Fibroblast of lung (primary cell): ENCODE results near the gene TTC17. TPM values are rescaled to one million over a fixed set of nuclear protein-coding genes. Genes with fewer than 3 reads are reported as not detected.

Source experiments
- DNase-seq, 2 donors: peaks; one replicate each; pipeline versions ENCODE4 v3.0.0 to v3.0.0-alpha.2; 2010; ENCODE audit warnings: low read depth in 2 of 2
- H2AFZ ChIP-seq: 2 replicates; pipeline ENCODE4 v1.5.1; 2012; ENCODE audit warnings: low read length, control low read depth, inconsistent platforms
- H3K27ac ChIP-seq: 2 replicates; pipeline ENCODE4 v1.5.1; 2011; ENCODE audit warnings: low read length, control low read depth; ENCODE audit not compliant: insufficient read depth
- H3K27me3 ChIP-seq: 2 replicates; pipeline ENCODE4 v1.5.1; 2011; ENCODE audit warnings: mild to moderate bottlenecking, low read length; ENCODE audit not compliant: control insufficient read depth, insufficient read depth
- H3K36me3 ChIP-seq: 2 replicates; pipeline ENCODE4 v1.5.1; 2011; ENCODE audit warnings: low read length; ENCODE audit not compliant: control insufficient read depth, insufficient read depth
- H3K4me1 ChIP-seq: 2 replicates; pipeline ENCODE4 v1.5.1; 2011; ENCODE audit warnings: low read length; ENCODE audit not compliant: control insufficient read depth, insufficient read depth; ENCODE audit errors: extremely low read depth
- H3K4me2 ChIP-seq: 2 replicates; pipeline ENCODE4 v1.5.1; 2011; ENCODE audit warnings: low read length, control low read depth; ENCODE audit not compliant: insufficient read depth; ENCODE audit errors: extremely low read depth
- H3K4me3 ChIP-seq, 4 experiments: fragments of 200-600 bp in 1 of 4; sonication (generic) in 1 of 4; replicated peaks in 1 of 4; 2 replicates each; pipeline ENCODE4 v1.5.1; 2011 to 2016; ENCODE audit warnings: low read length in 4 of 4, low read depth in 3 of 4, mild to moderate bottlenecking in 3 of 4, control low read depth in 2 of 4, inconsistent platforms in 1 of 4, mixed read lengths in 1 of 4; ENCODE audit not compliant: insufficient read depth in 1 of 4; ENCODE audit errors: control extremely low read depth in 1 of 4
- H3K79me2 ChIP-seq: 2 replicates; pipeline ENCODE4 v1.5.1; 2012; ENCODE audit warnings: mild to moderate bottlenecking, low read length, inconsistent platforms; ENCODE audit not compliant: control insufficient read depth, insufficient read depth
- H3K9ac ChIP-seq: 2 replicates; pipeline ENCODE4 v1.5.1; 2011; ENCODE audit warnings: mild to moderate bottlenecking, low read length, control low read depth; ENCODE audit not compliant: insufficient read depth
- H3K9me3 ChIP-seq: 2 replicates; pipeline ENCODE4 v1.5.1; 2012; ENCODE audit warnings: low read depth, low read length; ENCODE audit not compliant: control insufficient read depth, insufficient read depth
- H4K20me1 ChIP-seq: 2 replicates; pipeline ENCODE4 v1.5.1; 2011; ENCODE audit warnings: low read length; ENCODE audit not compliant: control insufficient read depth, insufficient read depth; ENCODE audit errors: extremely low read depth
- CTCF ChIP-seq, 2 donors: IDR thresholded peaks in 1 of 2; conservative IDR thresholded peaks in 1 of 2; 1 replicate in 1 of 2; 2 replicates in 1 of 2; pipeline ENCODE4 v1.5.1; 2011 to 2012; ENCODE audit warnings: low read length in 2 of 2, control low read depth in 1 of 2, inconsistent platforms in 1 of 2, low read depth in 1 of 2, mild to moderate bottlenecking in 1 of 2
- EZH2 ChIP-seq: IDR thresholded peaks from 2 replicates; pipeline ENCODE4 v1.5.1; 2012; ENCODE audit warnings: low read length, control low read depth, mild to moderate bottlenecking; ENCODE audit errors: missing control alignments
- polyA plus RNA-seq, 2 donors: library from polyadenylated mRNA; depleted of rRNA in 1 of 2; stranded (reverse) in 1 of 2; unstranded in 1 of 2; fragments of >200 nt; gene quantifications; 2 replicates each; pipeline ENCODE4 v1.2.1, GENCODE V29; 2011 to 2012; ENCODE audit warnings: missing spikeins in 1 of 2
- total RNA-seq: library from RNA; depleted of rRNA; stranded (reverse); fragments of >200 nt; gene quantifications from 2 replicates; pipeline ENCODE4 v1.2.1, GENCODE V29; 2014

The TTC17 gene
- total and polyA plus RNA-seq, 2 donors (not counting 1 experiment from before 2014, with no cell fraction given) = 72.3 to 129 TPM

GRCh38 chr11:43382614-43383013 is 23.9 kb downstream of the TTC17 start:
- Histone ChIP-seq H3K79me2 (peaks cover 13% of the 10 kb centered on the region), H3K36me3 (peaks cover 2% of the 10 kb centered on the region), H3K27ac (no peak overlapping the region)

GRCh38 chr11:43384393-43384792 is 25.7 kb downstream of the TTC17 start:
- Histone ChIP-seq H3K4me1 (no peaks in the 10 kb centered on the region), H3K4me2 (no peak overlapping the region), H3K79me2 (no peaks in the 10 kb centered on the region), H3K9ac (no peak overlapping the region), H2AFZ (no peak overlapping the region), H3K27ac (no peak overlapping the region), H3K27me3 (no peaks in the 10 kb centered on the region), H3K9me3 (no peaks in the 10 kb centered on the region), H3K4me3 (no peak overlapping the region), H4K20me1 (no peaks in the 10 kb centered on the region), H3K36me3 (peaks cover 2% of the 10 kb centered on the region)
- TF ChIP-seq CTCF (conservative IDR thresholded peaks at IDR 0.05 in 1 of 2, IDR thresholded peaks at IDR 0.05 in 1 of 2; ENCODE audit: low read depth in 1 of 2, low read length in 2 of 2) (no peak), EZH2 (no peak)
- no peak for DNase-seq

More at GRCh38 chr11:43382614-43383013, 23.9 kb downstream of the TTC17 start:
- no peak for DNase-seq
- H4K20me1 ChIP-seq = no peaks in the 10 kb centered on the region
- no peak overlapping the region for H3K4me2 ChIP-seq
- H3K9me3 ChIP-seq = no peaks in the 10 kb centered on the region
- no peaks in the 10 kb centered on the region for H3K4me1 ChIP-seq
- no peak overlapping the region for H3K9ac ChIP-seq
- no peak overlapping the region for H3K4me3 ChIP-seq
- no peaks in the 10 kb centered on the region for H3K27me3 ChIP-seq
- H2AFZ ChIP-seq = no peak overlapping the region
- TF ChIP-seq CTCF (conservative IDR thresholded peaks at IDR 0.05 in 1 of 2, IDR thresholded peaks at IDR 0.05 in 1 of 2; ENCODE audit: low read depth in 1 of 2, low read length in 2 of 2) (no peak), EZH2 (no peak)

GRCh38 chr11:43392713-43393112 is 34.0 kb downstream of the TTC17 start:
- Histone ChIP-seq H3K4me2 (no peak overlapping the region), H2AFZ (no peak overlapping the region), H3K27ac (no peak overlapping the region), H3K9ac (no peak overlapping the region), H3K79me2 (no peaks in the 10 kb centered on the region), H3K27me3 (no peaks in the 10 kb centered on the region), H4K20me1 (no peaks in the 10 kb centered on the region), H3K36me3 (peaks cover 2% of the 10 kb centered on the region), H3K4me1 (no peaks in the 10 kb centered on the region), H3K4me3 (no peak overlapping the region), H3K9me3 (no peaks in the 10 kb centered on the region)
- TF ChIP-seq CTCF (conservative IDR thresholded peaks at IDR 0.05 in 1 of 2, IDR thresholded peaks at IDR 0.05 in 1 of 2; ENCODE audit: low read depth in 1 of 2, low read length in 2 of 2) = no peak
- TF ChIP-seq EZH2 = no peak
- DNase-seq = no peak
